Measurements from ENCODE around the gene HDAC4. TPM values are rescaled to one million over a fixed set of nuclear protein-coding genes. Genes with fewer than 3 reads are reported as not detected.

HDAC4 gene
- total and polyA plus RNA-seq, 2 donors from 2014 or later: 2.2 to 56.8 TPM

GRCh38 chr2:239008677-239009588 is 391.9 kb downstream of the HDAC4 start:
- H3K4me1 ChIP-seq (ENCODE audit: control insufficient read depth in 2 of 3, insufficient read depth in 2 of 3, low read depth in 1 of 3, low read length in 3 of 3): no peaks in the 10 kb centered on the region
- DNase-seq (peak in 3 of 5 donors; percentile 24 to 50 (median 43)), FAIRE-seq (no peak)
- no peaks in the 10 kb centered on the region for H3K36me3 ChIP-seq (ENCODE audit: control insufficient read depth in 2 of 3, insufficient read depth in 3 of 3, low read length in 3 of 3)
- no peak overlapping the region for H3K9ac ChIP-seq (ENCODE audit: low read length in 3 of 3)
- no peak overlapping the region for H3K27ac ChIP-seq (ENCODE audit: low read depth in 2 of 2, low read length in 2 of 2)
- H3K9me3 ChIP-seq (ENCODE audit: control insufficient read depth in 2 of 3, insufficient read depth in 1 of 3, low read length in 3 of 3): peaks cover 0 to 3% (median 0%) of the 10 kb centered on the region in 3 donors
- H3K4me3 ChIP-seq (ENCODE audit: low read length in 3 of 3): no peak overlapping the region
- TF ChIP-seq CTCF (IDR thresholded peaks at IDR 0.05; ENCODE audit: borderline replicate concordance, extremely low read depth, insufficient read depth): no peak
- intact Hi-C loops (cut with DNase I): no loop called here
- H3K27me3 ChIP-seq (ENCODE audit: control insufficient read depth, insufficient read depth, low read length): no peaks in the 10 kb centered on the region

GRCh38 chr2:239008004-239008403 is 392.8 kb downstream of the HDAC4 start:
- Histone ChIP-seq H3K27me3 (ENCODE audit: control insufficient read depth, insufficient read depth, low read length) (no peaks in the 10 kb centered on the region), H3K27ac (ENCODE audit: low read depth in 2 of 2, low read length in 2 of 2) (no peak overlapping the region), H3K36me3 (ENCODE audit: control insufficient read depth in 2 of 3, insufficient read depth in 3 of 3, low read length in 3 of 3) (no peaks in the 10 kb centered on the region), H3K4me1 (ENCODE audit: control insufficient read depth in 2 of 3, insufficient read depth in 2 of 3, low read depth in 1 of 3, low read length in 3 of 3) (no peaks in the 10 kb centered on the region), H3K9ac (ENCODE audit: low read length in 3 of 3) (no peak overlapping the region), H3K4me3 (ENCODE audit: low read length in 3 of 3) (no peak overlapping the region), H3K9me3 (ENCODE audit: control insufficient read depth in 2 of 3, insufficient read depth in 1 of 3, low read length in 3 of 3) (peaks cover 0 to 3% (median 0%) of the 10 kb centered on the region in 3 donors)
- peak in 1 of 5 donors; percentile 26 for DNase-seq
- intact Hi-C loops (cut with DNase I): no loop called here
- no peak for TF ChIP-seq CTCF (IDR thresholded peaks at IDR 0.05; ENCODE audit: borderline replicate concordance, extremely low read depth, insufficient read depth)
- no peak for FAIRE-seq

- no peak for TF ChIP-seq CTCF (IDR thresholded peaks at IDR 0.05; ENCODE audit: borderline replicate concordance, extremely low read depth, insufficient read depth)
- intact Hi-C loops (cut with DNase I): no loop called here
- H3K9me3 ChIP-seq (ENCODE audit: control insufficient read depth in 2 of 3, insufficient read depth in 1 of 3, low read length in 3 of 3): peaks cover 0 to 3% (median 0%) of the 10 kb centered on the region in 3 donors
- FAIRE-seq (no peak), DNase-seq (no peak)
- H3K36me3 ChIP-seq (ENCODE audit: control insufficient read depth in 2 of 3, insufficient read depth in 3 of 3, low read length in 3 of 3): no peaks in the 10 kb centered on the region
- no peak overlapping the region for H3K9ac ChIP-seq (ENCODE audit: low read length in 3 of 3)
- no peaks in the 10 kb centered on the region for H3K27me3 ChIP-seq (ENCODE audit: control insufficient read depth, insufficient read depth, low read length)
- H3K4me3 ChIP-seq (ENCODE audit: low read length in 3 of 3): no peak overlapping the region
- no peak overlapping the region for H3K27ac ChIP-seq (ENCODE audit: low read depth in 2 of 2, low read length in 2 of 2)
- H3K4me1 ChIP-seq (ENCODE audit: control insufficient read depth in 2 of 3, insufficient read depth in 2 of 3, low read depth in 1 of 3, low read length in 3 of 3): no peaks in the 10 kb centered on the region
Observed at GRCh38 chr2:239006622-239007285, 394.1 kb downstream of the HDAC4 start.
